ENCODE data around the gene LAMC2.

Gene LAMC2

DNA sequence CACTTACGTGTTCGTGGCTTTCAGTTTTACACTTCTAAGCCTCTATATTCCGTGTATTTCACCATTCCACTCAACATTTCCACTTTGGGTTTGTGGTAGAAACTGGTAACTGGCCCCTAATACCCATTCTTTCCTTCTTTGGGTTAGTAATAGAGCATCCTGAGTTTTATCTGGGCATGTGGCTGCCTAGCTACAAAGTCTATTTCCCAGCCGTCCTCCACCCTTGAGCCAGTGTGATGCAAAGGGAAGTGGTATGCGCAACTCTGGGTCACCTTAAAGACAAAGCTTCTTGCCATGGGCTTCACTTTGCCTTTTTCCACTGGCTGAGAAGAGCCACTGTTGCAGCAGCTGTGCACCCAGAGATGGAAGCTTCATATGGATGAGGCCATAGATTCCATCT lies 73.9 kb downstream of the LAMC2 start:
- Histone ChIP-seq H3K4me3 (ENCODE audit: low read depth in 1 of 2, low read length in 2 of 2) (no peak overlapping the region), H2AFZ (ENCODE audit: low read depth, low read length) (no peak overlapping the region), H3K4me2 (ENCODE audit: insufficient read depth, low read length) (no peak overlapping the region), H3K9ac (ENCODE audit: low read depth, low read length) (no peak overlapping the region), H3K27ac (ENCODE audit: low read length) (no peak overlapping the region), H3K4me1 (ENCODE audit: insufficient read depth, low read length) (no peaks in the 10 kb centered on the region), H3K36me3 (ENCODE audit: insufficient read depth, low read length) (no peaks in the 10 kb centered on the region), H3K79me2 (ENCODE audit: insufficient read depth, low read length) (no peaks in the 10 kb centered on the region), H4K20me1 (ENCODE audit: insufficient read depth, low read length) (no peaks in the 10 kb centered on the region), H3K9me3 (ENCODE audit: insufficient read depth, low read length, severe bottlenecking) (no peaks in the 10 kb centered on the region), H3K27me3 (ENCODE audit: insufficient read depth, low read length, poor library complexity) (peaks cover 17% of the 10 kb centered on the region)
- ATAC-seq (ENCODE audit: insufficient read depth, low read depth) (no peak), DNase-seq (no peak)
- TF ChIP-seq, protein P1, sequence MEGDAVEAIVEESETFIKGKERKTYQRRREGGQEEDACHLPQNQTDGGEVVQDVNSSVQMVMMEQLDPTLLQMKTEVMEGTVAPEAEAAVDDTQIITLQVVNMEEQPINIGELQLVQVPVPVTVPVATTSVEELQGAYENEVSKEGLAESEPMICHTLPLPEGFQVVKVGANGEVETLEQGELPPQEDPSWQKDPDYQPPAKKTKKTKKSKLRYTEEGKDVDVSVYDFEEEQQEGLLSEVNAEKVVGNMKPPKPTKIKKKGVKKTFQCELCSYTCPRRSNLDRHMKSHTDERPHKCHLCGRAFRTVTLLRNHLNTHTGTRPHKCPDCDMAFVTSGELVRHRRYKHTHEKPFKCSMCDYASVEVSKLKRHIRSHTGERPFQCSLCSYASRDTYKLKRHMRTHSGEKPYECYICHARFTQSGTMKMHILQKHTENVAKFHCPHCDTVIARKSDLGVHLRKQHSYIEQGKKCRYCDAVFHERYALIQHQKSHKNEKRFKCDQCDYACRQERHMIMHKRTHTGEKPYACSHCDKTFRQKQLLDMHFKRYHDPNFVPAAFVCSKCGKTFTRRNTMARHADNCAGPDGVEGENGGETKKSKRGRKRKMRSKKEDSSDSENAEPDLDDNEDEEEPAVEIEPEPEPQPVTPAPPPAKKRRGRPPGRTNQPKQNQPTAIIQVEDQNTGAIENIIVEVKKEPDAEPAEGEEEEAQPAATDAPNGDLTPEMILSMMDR (IDR thresholded peaks at IDR 0.05; ENCODE audit: borderline replicate concordance, extremely low read depth, low read length, poor library complexity, severe bottlenecking) = no peak
- TF ChIP-seq EZH2 (IDR thresholded peaks at IDR 0.05; ENCODE audit: borderline replicate concordance, low read depth, low read length, severe bottlenecking) = no peak

DNA sequence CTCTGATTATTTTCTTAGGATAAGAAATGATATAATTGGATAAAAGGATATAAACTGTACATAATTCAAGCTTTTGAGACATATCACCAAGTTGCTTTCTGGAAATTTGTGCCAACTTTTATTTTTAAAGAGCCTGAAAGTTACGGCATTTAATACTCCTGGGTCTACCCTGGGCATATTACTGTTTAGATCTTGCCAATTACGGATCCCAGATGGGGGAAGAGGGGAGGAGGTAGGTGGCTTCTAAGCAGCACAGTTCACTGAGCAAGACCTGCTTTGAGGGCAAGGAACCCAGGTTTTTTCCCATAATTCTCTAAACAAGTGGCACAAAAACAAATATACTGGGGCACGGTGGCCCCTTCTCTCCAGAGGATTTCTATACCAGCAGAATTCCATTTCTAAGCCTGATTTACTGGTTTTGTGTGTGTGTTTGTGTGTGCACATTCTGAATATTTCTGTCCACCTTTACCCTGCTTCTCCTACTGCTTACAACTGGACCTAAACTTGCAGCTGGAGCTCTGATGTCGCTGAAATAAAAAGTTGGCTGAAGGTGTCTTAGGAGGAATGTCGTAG lies 76.7 kb downstream of the LAMC2 start:
- DNase-seq (no peak), ATAC-seq (ENCODE audit: insufficient read depth, low read depth) (no peak)
- Histone ChIP-seq H3K27me3 (ENCODE audit: insufficient read depth, low read length, poor library complexity) (peaks cover 30% of the 10 kb centered on the region), H3K9me3 (ENCODE audit: insufficient read depth, low read length, severe bottlenecking) (no peaks in the 10 kb centered on the region), H3K27ac (ENCODE audit: low read length) (no peak overlapping the region), H3K79me2 (ENCODE audit: insufficient read depth, low read length) (no peaks in the 10 kb centered on the region), H3K4me1 (ENCODE audit: insufficient read depth, low read length) (no peaks in the 10 kb centered on the region), H3K4me3 (ENCODE audit: low read depth in 1 of 2, low read length in 2 of 2) (no peak overlapping the region), H2AFZ (ENCODE audit: low read depth, low read length) (no peak overlapping the region), H3K9ac (ENCODE audit: low read depth, low read length) (no peak overlapping the region), H4K20me1 (ENCODE audit: insufficient read depth, low read length) (no peaks in the 10 kb centered on the region), H3K4me2 (ENCODE audit: insufficient read depth, low read length) (no peak overlapping the region), H3K36me3 (ENCODE audit: insufficient read depth, low read length) (no peaks in the 10 kb centered on the region)
- TF ChIP-seq EZH2 (IDR thresholded peaks at IDR 0.05; ENCODE audit: borderline replicate concordance, low read depth, low read length, severe bottlenecking) = no peak
- TF ChIP-seq, protein P1 (IDR thresholded peaks at IDR 0.05; ENCODE audit: borderline replicate concordance, extremely low read depth, low read length, poor library complexity, severe bottlenecking) = no peak

DNA sequence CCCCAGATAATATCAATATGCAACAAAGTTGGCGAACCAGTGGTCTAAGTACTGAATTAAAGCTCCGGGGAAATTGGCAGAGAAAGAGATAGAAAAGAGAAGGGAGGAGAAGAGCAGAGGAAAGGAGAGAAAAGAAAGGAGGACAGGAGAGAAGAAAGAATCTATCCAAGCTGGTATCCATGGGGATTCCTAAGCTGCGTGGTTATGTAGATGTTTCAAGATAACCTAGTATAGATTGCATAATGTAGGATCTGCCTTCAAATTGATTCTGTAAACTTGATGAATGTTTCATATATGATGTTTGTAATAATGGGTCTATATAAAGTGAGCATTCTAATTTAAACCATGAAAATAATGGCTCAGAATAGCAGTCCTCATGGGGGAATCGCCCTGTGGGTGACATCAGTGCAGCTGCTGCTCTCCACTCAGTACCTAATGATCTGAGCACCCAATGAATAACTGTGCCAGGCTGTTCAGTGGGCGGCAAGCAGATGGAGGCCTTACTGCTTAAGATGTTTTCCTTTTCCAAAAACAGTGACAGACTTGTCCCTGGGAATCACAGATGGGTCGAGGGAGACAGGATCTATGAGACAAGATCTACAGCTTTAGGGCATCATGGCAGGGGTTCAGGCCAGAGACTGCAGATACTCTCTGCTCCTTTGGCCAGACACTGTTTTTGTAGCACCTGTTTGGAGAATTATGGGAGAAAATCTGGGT lies 78.0 kb downstream of the LAMC2 start:
- ATAC-seq (ENCODE audit: insufficient read depth, low read depth) = no peak
- H3K27me3 ChIP-seq (ENCODE audit: insufficient read depth, low read length, poor library complexity) = peaks cover 30% of the 10 kb centered on the region
- no peaks in the 10 kb centered on the region for H3K9me3 ChIP-seq (ENCODE audit: insufficient read depth, low read length, severe bottlenecking)
- no peaks in the 10 kb centered on the region for H3K4me1 ChIP-seq (ENCODE audit: insufficient read depth, low read length)
- TF ChIP-seq, protein P1 (IDR thresholded peaks at IDR 0.05; ENCODE audit: borderline replicate concordance, extremely low read depth, low read length, poor library complexity, severe bottlenecking) = no peak
- TF ChIP-seq EZH2 (IDR thresholded peaks at IDR 0.05; ENCODE audit: borderline replicate concordance, low read depth, low read length, severe bottlenecking) = no peak
- no peaks in the 10 kb centered on the region for H4K20me1 ChIP-seq (ENCODE audit: insufficient read depth, low read length)
- no peak overlapping the region for H3K9ac ChIP-seq (ENCODE audit: low read depth, low read length)
- no peak overlapping the region for H3K4me3 ChIP-seq (ENCODE audit: low read depth in 1 of 2, low read length in 2 of 2)
- H3K4me2 ChIP-seq (ENCODE audit: insufficient read depth, low read length) = no peak overlapping the region
- H3K36me3 ChIP-seq (ENCODE audit: insufficient read depth, low read length) = no peaks in the 10 kb centered on the region
- H2AFZ ChIP-seq (ENCODE audit: low read depth, low read length) = no peak overlapping the region
- no peak overlapping the region for H3K27ac ChIP-seq (ENCODE audit: low read length)
- no peaks in the 10 kb centered on the region for H3K79me2 ChIP-seq (ENCODE audit: insufficient read depth, low read length)
- no peak for DNase-seq
